Bronchial epithelial cell (primary cell): ENCODE results near the gene ITPRIPL2. TPM values are rescaled to one million over a fixed set of nuclear protein-coding genes. Genes with fewer than 3 reads are reported as not detected.

Source experiments
- DNase-seq: peaks from one replicate; pipeline ENCODE4 v3.0.0-alpha.2; 2010; ENCODE audit warnings: low read depth
- FAIRE-seq: peaks from 2 replicates; lab custom pipeline; 2011; peaks lifted over from hg19 to GRCh38; lab: Jason Lieb, UNC
- H3K27me3 ChIP-seq: 2 replicates; pipeline ENCODE4 v1.5.1; 2011; ENCODE audit warnings: low read length; ENCODE audit not compliant: control insufficient read depth, insufficient read depth
- H3K36me3 ChIP-seq: 2 replicates; pipeline ENCODE4 v1.5.1; 2011; ENCODE audit warnings: low read length; ENCODE audit not compliant: control insufficient read depth, insufficient read depth
- H3K4me3 ChIP-seq: 2 replicates; pipeline ENCODE4 v1.5.1; 2011; ENCODE audit warnings: mild to moderate bottlenecking, low read depth, low read length, control low read depth
- CTCF ChIP-seq: IDR thresholded peaks from 2 replicates; pipeline ENCODE4 v1.5.1; 2011; ENCODE audit warnings: mild to moderate bottlenecking, moderate library complexity, low read length, control low read depth, inconsistent platforms; ENCODE audit not compliant: insufficient read depth, severe bottlenecking
- total RNA-seq: library from RNA; depleted of rRNA; stranded (reverse); fragments of >200 nt; gene quantifications from 2 replicates; pipeline ENCODE4 v1.2.1, GENCODE V29; 2014

The ITPRIPL2 gene
- total RNA-seq, 1 donor from 2014 or later = 18.7 TPM

- TF ChIP-seq CTCF = no peak
- no peak for FAIRE-seq
These were observed 18.5 kb downstream of the ITPRIPL2 start for GRCh38 chr16:19132255-19132654.

GRCh38 chr16:19132898-19133297 is 19.1 kb downstream of the ITPRIPL2 start:
- FAIRE-seq = no peak
- Histone ChIP-seq H3K27me3 (no peaks in the 10 kb centered on the region), H3K36me3 (no peaks in the 10 kb centered on the region), H3K4me3 (no peak overlapping the region)
- DNase-seq = no peak
- TF ChIP-seq CTCF = no peak

More at GRCh38 chr16:19132255-19132654, 18.5 kb downstream of the ITPRIPL2 start:
- Histone ChIP-seq H3K4me3 (no peak overlapping the region), H3K36me3 (no peaks in the 10 kb centered on the region), H3K27me3 (no peaks in the 10 kb centered on the region)
- no peak for DNase-seq

- H3K36me3 ChIP-seq = no peaks in the 10 kb centered on the region
- H3K27me3 ChIP-seq = no peaks in the 10 kb centered on the region
- no peak for TF ChIP-seq CTCF
- no peak for DNase-seq
- FAIRE-seq = no peak
- no peak overlapping the region for H3K4me3 ChIP-seq
These were observed 19.8 kb downstream of the ITPRIPL2 start for GRCh38 chr16:19133600-19133999.

GRCh38 chr16:19135201-19135842 is 21.6 kb downstream of the ITPRIPL2 start:
- no peaks in the 10 kb centered on the region for H3K36me3 ChIP-seq
- H3K27me3 ChIP-seq = no peaks in the 10 kb centered on the region
- peak; percentile 26 for DNase-seq
- no peak for TF ChIP-seq CTCF
- FAIRE-seq = no peak
- no peak overlapping the region for H3K4me3 ChIP-seq

GRCh38 chr16:19135896-19136438 is 22.2 kb downstream of the ITPRIPL2 start:
- no peak for TF ChIP-seq CTCF
- DNase-seq (peak; percentile 85), FAIRE-seq (no peak)
- H3K36me3 ChIP-seq = no peaks in the 10 kb centered on the region
- H3K4me3 ChIP-seq = no peak overlapping the region
- no peaks in the 10 kb centered on the region for H3K27me3 ChIP-seq
